ENCODE results near the gene CSNK2A2.

CSNK2A2 gene

GRCh38 chr16:58198022-58198683 is at the start of gene CSNK2A2:
Gene CSNK2A2, minus strand, starts transcription at chr16:58198106. Its CDS starts 370 bp downstream, at chr16:58197736.
- no peak for FAIRE-seq

DNA sequence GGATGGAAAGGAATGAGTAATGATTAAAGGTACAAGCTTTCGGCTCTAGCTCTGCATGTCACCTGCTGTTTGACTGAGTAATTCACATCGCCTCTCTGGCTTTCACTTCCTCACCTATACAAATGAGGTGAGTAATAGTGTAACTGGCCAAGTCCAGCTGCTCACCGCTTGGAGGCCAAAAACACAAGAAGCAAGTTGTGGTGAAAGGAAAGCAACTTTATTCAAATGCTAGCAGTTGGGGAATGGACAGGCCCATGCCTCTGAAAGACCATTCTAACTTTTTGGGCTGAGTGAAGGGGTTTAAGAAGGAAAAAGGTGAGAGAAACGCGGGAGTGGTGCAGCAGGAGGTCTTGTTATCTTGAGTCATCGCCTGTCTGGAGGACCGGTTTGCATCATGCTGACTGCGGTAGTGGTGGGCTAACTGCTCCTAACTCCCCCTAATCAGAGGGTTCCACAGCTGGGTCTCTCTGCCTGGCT is 45.7 kb upstream of the CSNK2A2 start:
- no peak for FAIRE-seq

DNA sequence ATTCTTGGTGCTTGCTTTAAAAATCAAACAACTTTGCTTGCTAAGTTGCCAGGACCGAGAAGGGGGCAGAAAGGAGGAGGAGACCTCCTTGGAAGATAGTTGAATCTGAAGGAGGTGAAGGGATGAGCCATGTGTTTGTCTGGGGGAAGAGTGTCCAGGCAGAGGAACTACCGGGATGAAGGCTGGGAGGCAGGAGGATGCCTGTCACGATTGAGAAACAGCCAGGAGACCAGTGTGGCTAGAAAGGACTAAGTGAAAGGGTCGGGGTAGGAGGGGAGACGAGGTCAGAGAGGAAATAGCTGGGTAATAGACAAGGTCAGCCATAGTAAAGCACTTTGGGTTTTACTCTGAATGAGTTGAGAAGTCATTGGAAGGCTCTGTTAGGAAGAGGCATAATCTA is 38.9 kb upstream of the CSNK2A2 start:
- FAIRE-seq, result no peak

GRCh38 chr16:58236231-58236690 is 38.4 kb upstream of the CSNK2A2 start:
- FAIRE-seq, result no peak

DNA sequence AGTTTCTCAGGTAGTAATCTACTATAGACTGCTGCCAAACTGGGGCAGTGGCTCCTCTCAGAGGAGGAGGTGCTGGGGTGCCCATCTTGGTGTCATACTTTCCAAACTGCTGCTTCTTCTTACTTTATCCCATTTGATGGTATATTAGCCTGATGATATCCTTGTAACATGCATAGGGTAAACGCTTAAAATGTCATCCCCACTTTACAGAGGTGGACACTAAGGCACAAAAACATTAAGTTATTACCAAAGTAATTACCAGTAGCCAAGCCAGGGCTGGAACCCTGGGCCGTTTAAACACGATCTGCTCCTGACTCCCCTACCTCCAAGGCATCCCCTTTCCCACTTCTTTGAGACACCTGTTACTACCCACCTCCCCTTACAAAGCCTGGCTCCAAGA is 37.8 kb upstream of the CSNK2A2 start:
- no peak for FAIRE-seq

- FAIRE-seq, result no peak
Measured at GRCh38 chr16:58234831-58235595, 37.1 kb upstream of the CSNK2A2 start.

DNA sequence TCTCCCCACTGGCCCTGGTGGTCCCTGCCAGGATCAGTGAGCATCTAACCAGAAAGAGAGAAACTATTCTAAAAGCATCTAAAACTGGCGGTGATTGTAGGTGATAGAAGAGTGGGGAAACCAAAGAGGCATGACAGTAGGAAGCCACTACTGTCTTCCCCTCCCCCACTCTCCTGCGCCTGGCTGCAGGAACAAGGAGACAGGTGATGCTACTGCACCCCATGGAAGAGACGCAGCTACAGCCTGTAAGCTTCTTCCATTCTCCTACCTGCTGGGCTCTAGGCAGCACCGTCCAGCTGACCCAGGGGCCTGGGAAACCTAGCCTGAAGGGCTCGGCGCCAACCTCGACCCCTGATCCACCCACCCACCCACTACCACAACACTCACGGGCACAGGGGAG is 32.4 kb upstream of the CSNK2A2 start:
- no peak for FAIRE-seq

GRCh38 chr16:58226790-58227189 is 28.9 kb upstream of the CSNK2A2 start:
- FAIRE-seq, result no peak

GRCh38 chr16:58225965-58226602 is 28.2 kb upstream of the CSNK2A2 start:
- FAIRE-seq, result no peak

DNA sequence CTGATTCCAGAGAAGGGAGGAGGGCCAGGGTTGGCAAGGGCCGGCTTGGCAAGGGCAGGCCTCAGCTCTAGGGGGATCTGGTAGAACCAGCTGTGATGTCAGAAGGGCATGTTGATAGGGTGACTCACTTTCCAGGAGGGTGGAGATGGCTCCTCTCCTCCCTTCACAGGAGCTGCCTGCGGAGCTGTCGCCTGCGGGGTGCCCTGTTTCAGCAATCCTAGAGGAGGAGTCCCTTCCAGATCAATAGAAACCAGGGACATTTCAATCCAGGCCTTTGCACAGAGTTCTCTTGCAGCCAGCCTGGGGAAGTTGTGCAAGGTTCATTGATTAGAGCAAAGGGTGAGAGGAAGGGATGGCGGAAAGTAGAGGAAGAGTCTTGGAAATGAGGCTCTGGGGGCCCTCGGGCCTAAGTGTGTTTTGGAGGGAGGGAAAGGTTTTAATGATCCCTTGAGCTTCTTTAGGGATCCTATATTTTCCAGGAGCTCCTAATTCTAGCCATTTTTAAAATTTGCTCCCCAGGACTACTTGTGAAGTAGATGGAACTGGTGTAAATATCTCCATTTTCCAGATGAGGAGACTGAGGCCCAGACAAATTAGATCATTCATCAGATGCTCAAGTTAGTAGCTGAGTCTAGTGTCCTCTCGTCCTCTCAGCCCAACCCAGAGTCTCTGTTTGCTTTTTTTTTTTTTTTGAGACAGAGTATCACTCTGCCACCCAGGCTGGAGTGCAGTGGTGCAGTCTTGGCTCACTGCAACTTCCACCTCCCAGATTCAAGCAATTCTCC is 24.8 kb upstream of the CSNK2A2 start:
- FAIRE-seq, result no peak

DNA sequence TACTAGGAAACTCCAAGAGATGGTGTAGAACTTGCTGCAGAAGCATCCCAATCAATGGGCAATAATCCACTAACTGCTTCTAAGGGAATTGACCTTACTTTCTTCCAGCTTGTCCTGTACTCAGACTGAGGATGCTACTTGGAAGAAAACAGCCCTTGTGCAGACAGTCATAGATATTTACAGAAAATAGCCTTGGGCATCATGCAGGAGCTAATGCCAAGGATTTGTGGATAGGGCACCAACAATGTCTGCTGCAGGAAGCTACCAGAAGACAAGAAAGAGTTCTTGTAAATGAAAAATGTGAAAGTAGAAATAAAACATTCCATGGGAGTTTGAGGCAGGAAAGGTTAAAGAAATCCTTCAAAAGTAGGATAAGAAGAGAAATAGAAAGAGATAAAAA is 21.5 kb upstream of the CSNK2A2 start:
- no peak for FAIRE-seq

GRCh38 chr16:58218786-58219185 is 20.9 kb upstream of the CSNK2A2 start:
- no peak for FAIRE-seq

DNA sequence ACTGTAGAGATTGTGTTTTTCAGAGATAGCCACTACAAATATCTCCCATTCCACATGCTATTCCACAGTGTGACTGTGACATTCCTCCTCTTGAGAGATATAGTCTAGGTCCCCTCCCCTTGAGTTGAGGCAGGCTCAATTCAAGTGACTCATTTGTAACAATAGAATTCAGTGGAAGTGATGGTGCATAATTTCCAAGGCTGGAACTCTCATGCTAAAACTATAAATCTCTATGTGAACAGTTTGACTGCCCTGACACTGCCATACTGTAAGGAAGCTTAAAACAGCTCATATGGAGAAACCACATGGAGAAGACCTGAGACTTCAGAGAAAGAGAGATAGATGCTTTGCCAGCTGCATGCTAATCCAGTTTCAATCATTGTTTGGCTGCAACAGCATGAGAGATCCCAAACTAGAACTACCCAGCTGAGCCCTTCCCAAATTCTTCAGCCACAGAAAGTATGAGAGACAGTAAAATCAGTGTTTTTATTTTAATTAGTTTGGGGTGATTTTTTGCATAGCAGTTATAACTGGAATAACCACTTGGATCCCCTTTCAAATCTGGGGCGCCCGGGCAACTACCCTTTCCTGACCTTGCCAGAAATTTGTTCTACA is 19.5 kb upstream of the CSNK2A2 start:
- no peak for FAIRE-seq

DNA sequence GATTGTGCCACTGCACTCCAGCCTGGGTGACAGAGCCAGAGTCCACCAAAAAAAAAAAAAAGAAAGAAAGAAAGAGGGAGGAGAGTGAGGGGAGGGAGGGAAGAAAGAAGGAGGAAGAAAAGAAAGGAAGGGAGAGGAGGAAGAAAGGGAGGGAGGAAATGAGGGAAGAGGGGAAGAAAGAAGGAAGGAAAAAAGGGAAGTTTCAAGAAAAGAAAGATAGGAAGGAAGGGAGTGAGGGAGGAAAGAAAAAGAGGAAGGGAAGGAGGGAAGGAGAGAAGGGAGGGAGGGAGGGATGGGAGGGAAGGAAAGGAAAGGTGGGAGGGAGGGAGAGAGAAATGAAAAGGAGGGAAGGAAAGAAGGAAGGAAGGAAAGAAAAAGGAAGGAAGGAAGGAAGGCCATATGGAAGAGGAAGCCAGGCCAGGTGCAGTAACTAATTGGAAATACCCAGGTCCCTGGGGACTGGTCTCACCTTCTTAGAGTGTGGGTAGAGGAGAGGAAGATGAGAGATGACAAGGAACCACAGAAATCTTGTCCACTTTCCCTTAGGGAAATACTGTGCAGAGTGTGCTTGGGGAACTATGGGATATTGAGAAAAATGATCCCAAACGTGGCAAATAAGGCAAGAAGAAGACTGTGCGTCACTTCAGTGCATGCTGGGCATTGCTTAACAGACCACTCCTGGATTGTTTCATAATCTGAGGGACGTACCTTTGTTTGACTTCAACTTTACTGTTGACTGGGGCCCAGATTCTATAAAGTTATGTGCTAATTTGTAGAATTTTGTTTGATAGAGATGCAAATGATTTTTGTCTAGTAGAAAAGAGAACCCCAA is 15.1 kb upstream of the CSNK2A2 start:
- FAIRE-seq, result no peak

DNA sequence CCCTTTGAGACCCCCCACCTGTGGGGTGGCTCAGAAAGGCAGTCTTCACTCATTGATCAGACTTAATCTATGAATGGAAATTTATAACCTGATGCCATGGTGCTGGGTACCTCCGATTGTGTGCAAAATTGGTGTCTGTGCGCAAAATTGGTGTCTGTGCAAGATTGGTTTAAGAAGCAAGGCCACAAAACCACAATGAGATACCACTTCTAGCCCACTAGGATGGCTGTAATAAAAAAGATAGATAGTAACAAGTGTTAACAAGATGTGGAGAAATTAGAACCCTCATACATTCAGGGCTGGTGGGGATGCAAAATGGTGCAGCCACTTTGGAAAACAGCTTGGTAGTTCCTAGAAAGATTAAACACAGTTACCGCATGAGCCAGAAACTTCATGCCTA is 13.9 kb upstream of the CSNK2A2 start:
- no peak for FAIRE-seq

DNA sequence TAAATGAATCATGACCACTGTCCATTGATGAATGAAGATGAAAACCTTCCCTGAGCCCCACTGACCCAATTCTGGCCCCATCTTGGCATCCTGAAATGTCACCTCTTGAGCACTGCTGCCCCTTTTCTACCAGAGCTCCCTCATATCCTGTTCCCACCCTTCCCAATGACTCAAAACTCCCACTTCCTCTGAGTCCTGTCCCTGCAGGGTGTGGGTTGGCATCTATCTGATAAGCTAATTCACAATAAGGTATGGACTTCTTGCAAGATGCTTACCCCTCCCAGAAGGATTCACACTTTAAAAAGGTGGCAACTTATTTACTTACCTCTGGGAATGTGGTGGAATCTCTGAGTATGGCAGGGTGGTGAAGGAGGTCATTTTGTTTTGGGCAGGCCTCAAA is 13.3 kb upstream of the CSNK2A2 start:
- no peak for FAIRE-seq

DNA sequence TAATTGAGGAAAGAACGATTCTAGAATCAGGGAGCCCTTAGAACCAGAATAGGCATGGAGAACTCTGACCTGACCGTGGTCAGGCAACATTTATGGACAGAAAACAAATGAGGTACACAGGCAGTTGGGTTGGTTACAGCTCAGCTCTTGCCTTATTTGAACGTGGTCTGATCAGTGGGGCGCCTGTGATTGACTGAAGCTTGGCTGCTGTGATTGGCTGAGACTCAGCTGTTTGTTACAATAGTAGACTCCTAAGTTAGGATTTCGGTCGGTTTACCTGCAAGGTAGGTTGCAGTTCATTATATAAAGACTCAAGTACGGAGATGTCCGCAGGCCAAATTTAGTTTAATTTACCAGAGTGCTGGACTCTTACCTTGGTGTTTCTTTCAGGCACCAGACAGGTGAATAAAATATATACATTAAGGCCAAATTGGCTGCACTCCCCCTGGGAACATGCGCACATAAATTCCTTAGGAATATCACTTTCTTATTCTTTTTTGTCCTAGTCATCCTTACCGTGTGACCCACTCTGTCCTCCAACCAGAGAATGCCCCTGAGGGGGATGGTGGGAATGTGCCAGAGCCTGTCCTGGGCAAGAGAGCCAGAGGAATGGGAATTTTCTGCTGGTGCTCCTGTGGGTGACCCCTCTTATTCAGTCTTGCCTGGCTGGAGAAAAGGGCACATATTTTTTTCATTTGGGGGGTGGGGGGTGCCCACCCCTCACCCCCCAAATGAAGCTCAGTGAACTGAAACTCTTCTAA is 7.5 kb upstream of the CSNK2A2 start:
- no peak for FAIRE-seq

- FAIRE-seq, result no peak
Measured at GRCh38 chr16:58201163-58201562, 3.3 kb upstream of the CSNK2A2 start.

DNA sequence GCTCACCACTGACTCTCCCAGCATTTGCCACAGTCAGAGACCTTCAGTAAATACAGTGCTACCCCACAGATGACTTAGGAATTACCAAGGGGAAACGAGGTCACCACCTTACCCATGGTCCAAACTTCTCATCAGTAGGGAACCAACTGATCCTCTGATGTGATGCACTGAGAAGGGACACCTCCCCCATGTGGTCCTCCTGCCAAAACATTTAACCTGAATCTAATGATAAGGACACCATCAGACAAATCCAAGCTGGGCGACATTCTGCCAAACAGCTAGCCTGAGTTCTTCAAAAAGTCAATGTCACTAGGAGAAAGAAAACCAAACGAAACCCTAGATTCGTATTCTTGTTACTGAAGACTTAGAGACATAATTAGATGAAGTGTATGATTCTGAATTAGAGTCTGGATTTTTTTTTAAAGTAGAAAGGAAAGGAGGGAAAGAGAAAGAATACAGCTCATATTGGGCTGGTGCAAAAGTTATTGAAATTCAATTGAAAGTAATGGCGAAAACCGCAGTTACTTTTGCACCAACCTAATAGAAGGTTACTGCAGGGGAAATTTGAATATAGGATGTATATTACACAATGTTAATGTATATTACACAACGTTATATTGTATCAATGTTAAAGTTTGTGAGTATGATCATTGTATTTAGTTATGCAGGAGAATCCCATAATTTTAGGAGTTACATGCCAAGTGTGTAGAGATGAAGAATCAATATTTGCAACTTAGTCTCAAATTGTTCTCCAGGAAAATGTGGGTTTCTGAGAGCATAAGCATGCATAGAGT is 2.3 kb upstream of the CSNK2A2 start:
- no peak for FAIRE-seq

DNA sequence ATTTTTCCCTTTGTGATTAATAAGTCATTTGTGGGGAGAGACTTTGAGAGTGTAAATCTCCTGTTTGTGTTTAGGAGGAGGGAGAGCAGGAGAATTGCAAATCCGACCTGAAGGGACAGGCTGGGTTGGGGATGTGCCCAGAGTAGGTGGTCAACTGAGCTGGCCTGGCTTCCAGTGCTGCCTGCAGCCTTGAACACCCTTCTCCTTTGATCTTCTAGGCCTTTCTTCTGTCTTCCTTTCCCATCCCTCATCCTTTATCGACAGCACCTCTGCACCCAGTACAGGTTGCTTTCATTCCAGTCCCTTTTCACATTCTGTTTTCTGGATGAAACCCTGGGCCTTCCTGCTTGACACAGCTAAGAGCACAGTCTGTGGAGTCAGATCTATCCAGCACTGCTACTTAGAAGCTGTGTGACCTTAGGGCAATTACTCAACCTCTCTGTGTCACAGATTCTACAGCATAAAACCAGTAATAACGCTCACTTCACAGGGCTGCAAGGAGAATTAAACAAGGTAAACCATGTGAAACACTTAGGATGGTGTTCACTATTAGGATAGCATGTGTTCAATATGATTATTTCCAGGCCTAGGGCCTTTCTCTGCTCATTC is 1.0 kb upstream of the CSNK2A2 start:
- no peak for FAIRE-seq

All from islet of Langerhans (tissue), 1 donor.